Endothelial cell of umbilical vein (primary cell): ENCODE results near the gene NEDD4L. TPM values are rescaled to one million over a fixed set of nuclear protein-coding genes. Genes with fewer than 3 reads are reported as not detected.

Experiments used
- BruUV-seq: library from RNA; stranded (reverse); fragments of 400-500 nt; replicated peaks from 2 replicates; lab custom pipeline; 2021; lab: Mats Ljungman, UMichigan
- CTCF ChIA-PET: fragments of 300-600, 350-600 bp; sonication (Branson Sonifier 250); formaldehyde crosslinking; loops from one replicate; lab custom pipeline; 2021; ENCODE audit warnings: antibody characterized with exemption, inconsistent platforms; lab: Charles Lee
- POLR2A ChIA-PET: fragments of 300-600, 350-600 bp; sonication (Branson Sonifier 250); formaldehyde crosslinking; loops from one replicate; lab custom pipeline; 2021; ENCODE audit warnings: antibody characterized with exemption, inconsistent platforms; lab: Charles Lee
- DNase-seq: peaks from one replicate; pipeline ENCODE4 v3.0.0-alpha.2; 2011; ENCODE audit warnings: low read depth, low spot score
- FAIRE-seq: peaks from 2 replicates; lab custom pipeline; 2011; peaks lifted over from hg19 to GRCh38; lab: Jason Lieb, UNC
- H2AFZ ChIP-seq: 2 replicates; pipeline ENCODE4 v1.6.0; 2012; ENCODE audit warnings: low read depth, low read length, control low read depth, inconsistent platforms
- H3K27ac ChIP-seq: 2 replicates; pipeline ENCODE4 v1.5.1; 2011; ENCODE audit warnings: low read depth, mild to moderate bottlenecking, control low read depth, low read length, moderate library complexity; ENCODE audit not compliant: insufficient read depth
- H3K27me3 ChIP-seq, 2 experiments: 2 replicates each; pipeline versions ENCODE4 v1.6.0 to v1.6.1; 2011; ENCODE audit warnings: low read length in 2 of 2, mixed read lengths in 1 of 2; ENCODE audit not compliant: control insufficient read depth in 2 of 2, insufficient read depth in 2 of 2
- H3K36me3 ChIP-seq, 2 experiments: 2 replicates in 1 of 2; 3 replicates in 1 of 2; pipeline ENCODE4 v1.5.1; 2011; ENCODE audit warnings: low read length in 2 of 2, mild to moderate bottlenecking in 1 of 2, moderate library complexity in 1 of 2; ENCODE audit not compliant: control insufficient read depth in 2 of 2, insufficient read depth in 2 of 2; ENCODE audit errors: extremely low read depth in 1 of 2
- H3K4me1 ChIP-seq: 3 replicates; pipeline ENCODE4 v1.5.1; 2011; ENCODE audit warnings: mild to moderate bottlenecking, low read length; ENCODE audit not compliant: control insufficient read depth, insufficient read depth; ENCODE audit errors: extremely low read depth
- H3K4me2 ChIP-seq: 2 replicates; pipeline ENCODE4 v1.6.1; 2011; ENCODE audit warnings: low read length, control low read depth, mixed read lengths; ENCODE audit not compliant: insufficient read depth
- H3K4me3 ChIP-seq, 3 experiments: fragments of 200-600 bp in 1 of 3; sonication (generic), shearing (Covaris generic) in 1 of 3; replicated peaks in 1 of 3; 2 replicates each; pipeline ENCODE4 v1.5.1; 2011 to 2016; ENCODE audit warnings: control low read depth in 3 of 3, low read length in 3 of 3, mild to moderate bottlenecking in 2 of 3, inconsistent platforms in 1 of 3, low read depth in 1 of 3, moderate library complexity in 1 of 3; ENCODE audit not compliant: insufficient read depth in 1 of 3
- H3K79me2 ChIP-seq: 2 replicates; pipeline ENCODE4 v1.6.0; 2012; ENCODE audit warnings: low read length, inconsistent platforms; ENCODE audit not compliant: control insufficient read depth, insufficient read depth
- H3K9ac ChIP-seq: replicated peaks from 2 replicates; pipeline ENCODE3; 2011; ENCODE audit warnings: low read length, control low read depth; ENCODE audit not compliant: insufficient read depth; ENCODE audit errors: extremely low read depth
- H3K9me1 ChIP-seq: replicated peaks from 3 replicates; pipeline ENCODE4 v1.6.0; 2011; ENCODE audit warnings: mild to moderate bottlenecking, low read length; ENCODE audit not compliant: control insufficient read depth, insufficient read depth; ENCODE audit errors: extremely low read depth
- H3K9me3 ChIP-seq: replicated peaks from 2 replicates; pipeline ENCODE4 v1.5.1; 2012; ENCODE audit warnings: low read length, inconsistent platforms; ENCODE audit not compliant: control insufficient read depth, insufficient read depth
- H4K20me1 ChIP-seq: replicated peaks from 2 replicates; pipeline ENCODE3; 2011; ENCODE audit warnings: mild to moderate bottlenecking, low read length; ENCODE audit not compliant: control insufficient read depth, insufficient read depth; ENCODE audit errors: extremely low read depth
- EZH2 ChIP-seq: IDR thresholded peaks from 2 replicates; pipeline ENCODE4 v1.6.1; 2012; ENCODE audit warnings: borderline replicate concordance, low read depth, mild to moderate bottlenecking, moderate library complexity, low read length, inconsistent platforms; ENCODE audit not compliant: severe bottlenecking
- FOS ChIP-seq: IDR thresholded peaks from 2 replicates; pipeline ENCODE4 v1.6.1; 2011; ENCODE audit warnings: mild to moderate bottlenecking, low read length, moderate library complexity, borderline replicate concordance; ENCODE audit not compliant: insufficient read depth
- GATA2 ChIP-seq: IDR thresholded peaks from 2 replicates; pipeline ENCODE4 v1.7.0; 2011; ENCODE audit warnings: low read depth, mild to moderate bottlenecking, moderate library complexity, mixed read lengths, low read length; ENCODE audit not compliant: insufficient read length, insufficient read depth
- JUN ChIP-seq: IDR thresholded peaks from 2 replicates; pipeline ENCODE4 v1.6.1; 2011; ENCODE audit warnings: borderline replicate concordance, low read depth; ENCODE audit not compliant: insufficient read length, insufficient read depth
- MYC ChIP-seq: IDR thresholded peaks from one replicate; pipeline ENCODE4 v1.6.1; 2011; ENCODE audit warnings: mild to moderate bottlenecking, low read depth, low read length
- POLR2A ChIP-seq: IDR thresholded peaks from 2 replicates; pipeline ENCODE4 v1.6.1; 2012; ENCODE audit warnings: low read depth, mild to moderate bottlenecking, control low read depth, low read length
- POLR2AphosphoS5 ChIP-seq: IDR thresholded peaks from 2 replicates; pipeline ENCODE4 v1.6.1; 2012; ENCODE audit warnings: low read depth, mild to moderate bottlenecking, control low read depth, low read length, moderate library complexity; ENCODE audit not compliant: insufficient read depth
- dilution Hi-C: fragments of 300-500 bp; cut with MboI; formaldehyde crosslinking; loops from one replicate; pipeline ENCODE4 v1.15.0; 2019; ENCODE audit warnings: low sequenced_read_pairs; ENCODE audit not compliant: extremely low pct_ligation_motif_present
- intact Hi-C: fragments of 100-400 bp; cut with micrococcal nuclease; formaldehyde crosslinking; loops from one replicate; pipeline ENCODE4 v1.10.0; 2022
- polyA plus RNA-seq, 4 experiments: library from polyadenylated mRNA; depleted of rRNA in 3 of 4; stranded (reverse) in 3 of 4; unstranded in 1 of 4; fragments of >200 nt; gene quantifications; 2 replicates each; pipeline versions ENCODE4 v1.2.1 to v1.2.3, GENCODE V29; 2011 to 2012; ENCODE audit warnings: missing spikeins in 1 of 4
- total RNA-seq: library from RNA; stranded (reverse); gene quantifications from 2 replicates; pipeline ENCODE4 v1.2.3, GENCODE V29; 2021
- TF ChIP-seq, protein P1 (sequence below), 2 donors: IDR thresholded peaks; 1 replicate in 1 of 2; 2 replicates in 1 of 2; pipeline ENCODE4 v1.5.1; 2011; ENCODE audit warnings: low read length in 2 of 2, mild to moderate bottlenecking in 2 of 2, moderate library complexity in 2 of 2, control low read depth in 1 of 2, inconsistent platforms in 1 of 2, low read depth in 1 of 2; ENCODE audit not compliant: insufficient read depth in 1 of 2; ENCODE audit errors: extremely low read depth in 1 of 2
- TF ChIP-seq, protein P2 (sequence below): IDR thresholded peaks from 2 replicates; pipeline ENCODE4 v1.6.1; 2011; ENCODE audit not compliant: insufficient read depth, insufficient read length

Gene NEDD4L
- total and polyA plus RNA-seq, 2 donors (not counting 3 experiments of a cell fraction or from before 2014, with no cell fraction given): 20.5 to 78.9 TPM

DNA sequence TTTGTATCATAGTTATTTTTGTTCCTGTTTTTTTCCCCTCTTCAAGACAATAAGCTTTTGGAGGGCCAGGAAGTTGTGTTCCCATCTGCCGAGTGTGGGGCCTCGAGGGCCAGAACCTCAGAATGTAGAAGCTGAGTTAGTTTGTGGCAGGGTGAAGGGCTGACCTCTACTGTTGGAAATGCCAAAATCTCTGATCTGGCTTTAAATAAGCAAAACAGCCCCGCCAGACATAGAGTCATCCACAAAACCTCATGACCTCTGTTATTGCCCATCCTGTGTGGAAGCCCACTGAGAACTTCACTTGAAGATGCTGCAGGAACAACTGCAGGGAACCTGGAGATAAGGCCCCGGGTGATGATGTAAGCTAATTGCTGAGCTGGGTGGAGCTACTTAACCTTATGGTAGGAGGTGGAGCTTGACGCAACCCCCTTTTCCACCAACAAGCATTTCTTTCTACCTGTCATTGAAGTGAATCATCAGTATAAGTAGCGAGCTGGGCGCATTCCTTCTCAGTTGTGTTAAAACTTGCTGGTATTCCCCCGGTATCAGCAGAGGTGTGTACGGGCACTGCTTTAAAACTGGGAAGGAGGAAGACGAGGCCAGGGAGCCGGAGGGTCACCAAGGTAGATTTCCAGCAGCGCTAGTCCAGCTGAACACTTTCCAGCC lies 177.2 kb downstream of the NEDD4L start:
- H3K4me2 ChIP-seq: peak overlapping the region; percentile 96
- H3K9me1 ChIP-seq: no peaks in the 10 kb centered on the region
- H3K9ac ChIP-seq: peak overlapping the region; percentile 92
- peak overlapping the region; percentile 98 for H3K27ac ChIP-seq
- DNase-seq: no peak
- H3K36me3 ChIP-seq: no peaks in the 10 kb centered on the region
- peaks cover 61% of the 10 kb centered on the region for H3K4me1 ChIP-seq
- H3K4me3 ChIP-seq: peak overlapping the region in 1 of 3 experiments; percentile 94
- no peaks in the 10 kb centered on the region for H3K79me2 ChIP-seq
- ChIA-PET CTCF (interaction anchor here (0.8 to 4.2 kb wide), 6 partner anchors 19 to 543 kb away, joined by 3 to 21 read pairs (median 4); no protein-coding TSS in a partner anchor), POLR2A (interaction anchor here (0.8 kb wide), 1 partner anchor 94 kb away, joined by 3 read pairs; no protein-coding TSS in a partner anchor)
- no peaks in the 10 kb centered on the region for H3K9me3 ChIP-seq
- no TSS peak for BruUV-seq
- no peaks in the 10 kb centered on the region for H4K20me1 ChIP-seq
- intact Hi-C loops (loop anchor here (5.0 kb wide), 1 partner anchor 399 kb away; no protein-coding TSS in a partner anchor), dilution Hi-C loops (no loop called here)
- H2AFZ ChIP-seq: no peak overlapping the region
- FAIRE-seq: no peak
- TF ChIP-seq EZH2 (no peak), GATA2 (no peak), FOS (no peak), MYC (no peak), JUN (no peak), POLR2AphosphoS5 (no peak), POLR2A (no peak)
- TF ChIP-seq, protein P1, sequence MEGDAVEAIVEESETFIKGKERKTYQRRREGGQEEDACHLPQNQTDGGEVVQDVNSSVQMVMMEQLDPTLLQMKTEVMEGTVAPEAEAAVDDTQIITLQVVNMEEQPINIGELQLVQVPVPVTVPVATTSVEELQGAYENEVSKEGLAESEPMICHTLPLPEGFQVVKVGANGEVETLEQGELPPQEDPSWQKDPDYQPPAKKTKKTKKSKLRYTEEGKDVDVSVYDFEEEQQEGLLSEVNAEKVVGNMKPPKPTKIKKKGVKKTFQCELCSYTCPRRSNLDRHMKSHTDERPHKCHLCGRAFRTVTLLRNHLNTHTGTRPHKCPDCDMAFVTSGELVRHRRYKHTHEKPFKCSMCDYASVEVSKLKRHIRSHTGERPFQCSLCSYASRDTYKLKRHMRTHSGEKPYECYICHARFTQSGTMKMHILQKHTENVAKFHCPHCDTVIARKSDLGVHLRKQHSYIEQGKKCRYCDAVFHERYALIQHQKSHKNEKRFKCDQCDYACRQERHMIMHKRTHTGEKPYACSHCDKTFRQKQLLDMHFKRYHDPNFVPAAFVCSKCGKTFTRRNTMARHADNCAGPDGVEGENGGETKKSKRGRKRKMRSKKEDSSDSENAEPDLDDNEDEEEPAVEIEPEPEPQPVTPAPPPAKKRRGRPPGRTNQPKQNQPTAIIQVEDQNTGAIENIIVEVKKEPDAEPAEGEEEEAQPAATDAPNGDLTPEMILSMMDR (IDR thresholded peaks at IDR 0.05; ENCODE audit: extremely low read depth in 1 of 2, insufficient read depth in 1 of 2, low read depth in 1 of 2, low read length in 2 of 2): no peak
- TF ChIP-seq, protein P2, sequence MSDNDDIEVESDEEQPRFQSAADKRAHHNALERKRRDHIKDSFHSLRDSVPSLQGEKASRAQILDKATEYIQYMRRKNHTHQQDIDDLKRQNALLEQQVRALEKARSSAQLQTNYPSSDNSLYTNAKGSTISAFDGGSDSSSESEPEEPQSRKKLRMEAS: no peak
- no peaks in the 10 kb centered on the region for H3K27me3 ChIP-seq
